GM21737 (cell line): ENCODE data around the gene OPN1SW.

Experiments used
- ATAC-seq: cut with Tn5 transposase; IDR thresholded peaks from one replicate; pipeline ENCODE4 v1.9.1; 2021; ENCODE audit warnings: mild to moderate bottlenecking, moderate library complexity; ENCODE audit not compliant: unreplicated experiment

Gene OPN1SW, protein sequence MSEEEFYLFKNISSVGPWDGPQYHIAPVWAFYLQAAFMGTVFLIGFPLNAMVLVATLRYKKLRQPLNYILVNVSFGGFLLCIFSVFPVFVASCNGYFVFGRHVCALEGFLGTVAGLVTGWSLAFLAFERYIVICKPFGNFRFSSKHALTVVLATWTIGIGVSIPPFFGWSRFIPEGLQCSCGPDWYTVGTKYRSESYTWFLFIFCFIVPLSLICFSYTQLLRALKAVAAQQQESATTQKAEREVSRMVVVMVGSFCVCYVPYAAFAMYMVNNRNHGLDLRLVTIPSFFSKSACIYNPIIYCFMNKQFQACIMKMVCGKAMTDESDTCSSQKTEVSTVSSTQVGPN

DNA sequence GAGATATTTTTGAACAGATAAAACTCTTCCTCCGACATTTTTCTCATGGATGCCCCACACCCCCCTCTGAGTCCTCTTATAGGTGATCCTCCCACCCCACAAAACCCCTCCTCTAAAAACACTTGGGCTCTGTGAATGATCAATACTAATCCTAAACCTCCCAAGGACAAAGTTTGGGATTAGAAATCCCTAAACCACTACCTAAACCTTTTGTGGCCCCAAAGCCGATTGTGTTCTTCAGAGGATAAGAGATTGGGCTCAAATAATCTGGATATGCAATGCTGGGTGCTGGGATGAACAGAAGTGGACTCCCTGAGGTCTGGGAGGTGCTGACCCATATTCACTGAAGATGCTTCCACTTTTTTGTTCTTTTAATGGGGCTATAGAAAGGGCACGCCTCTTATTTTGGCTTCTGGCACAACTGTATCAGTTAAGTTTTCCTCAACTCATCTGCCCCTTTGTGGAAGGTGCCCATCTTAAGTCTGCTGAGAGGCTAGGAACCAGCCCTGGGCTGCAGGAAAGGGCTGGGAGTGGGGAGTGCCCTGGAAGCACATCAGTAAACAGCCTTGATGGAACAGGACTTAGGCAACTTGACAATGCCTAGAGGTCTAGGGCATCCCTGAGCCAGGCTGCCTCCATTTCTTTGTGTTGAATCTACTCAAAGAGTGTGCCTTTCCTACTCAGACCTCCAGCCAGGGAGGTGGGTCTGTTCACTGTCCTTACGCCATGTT, at the start of gene OPN1SW:
TSS of gene OPN1SW (minus strand) at position 51 of the 731 bp plus-strand sequence. CDS start at position 38, 13 bp downstream.
- no peak for ATAC-seq

DNA sequence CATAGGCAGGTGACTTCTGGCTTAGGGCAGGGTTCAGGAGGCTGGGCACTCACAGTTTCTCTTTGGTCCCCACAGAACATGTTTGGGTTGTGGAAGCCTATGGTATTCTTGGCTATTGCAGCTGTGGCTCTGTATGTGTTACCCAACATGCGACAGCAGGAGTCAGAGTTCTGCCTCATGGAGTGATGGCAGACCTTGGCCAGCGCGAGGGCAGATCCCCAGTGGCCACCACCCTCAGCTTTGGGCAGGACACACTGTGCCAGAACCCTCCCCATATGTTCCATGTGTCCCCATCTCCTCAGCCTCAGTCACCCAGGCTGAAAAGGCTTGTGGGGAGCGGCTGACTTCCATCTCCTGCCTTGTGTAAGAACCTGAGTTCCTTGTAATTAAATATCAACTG, 46.1 kb upstream of the OPN1SW start:
- ATAC-seq, result no peak

DNA sequence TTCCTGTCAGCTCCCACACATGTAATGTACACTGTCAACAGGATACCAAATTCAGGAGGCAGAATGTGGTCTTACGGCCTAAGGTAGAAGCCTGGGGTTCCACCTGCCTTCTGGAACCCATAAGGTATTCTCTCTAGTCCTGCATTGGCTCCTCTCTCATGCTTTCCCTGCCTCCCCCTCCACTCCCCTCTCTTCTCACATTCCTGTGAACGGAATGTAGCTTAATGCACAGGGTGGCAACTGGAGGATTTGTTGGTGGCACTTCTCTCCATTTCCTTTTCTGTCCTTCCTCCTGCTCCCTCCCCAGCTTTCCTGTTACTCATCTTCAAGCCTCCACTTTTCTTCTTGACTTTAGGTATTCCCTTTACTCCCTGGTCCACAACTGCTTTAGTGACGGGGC, 43.1 kb upstream of the OPN1SW start:
- no peak for ATAC-seq

DNA sequence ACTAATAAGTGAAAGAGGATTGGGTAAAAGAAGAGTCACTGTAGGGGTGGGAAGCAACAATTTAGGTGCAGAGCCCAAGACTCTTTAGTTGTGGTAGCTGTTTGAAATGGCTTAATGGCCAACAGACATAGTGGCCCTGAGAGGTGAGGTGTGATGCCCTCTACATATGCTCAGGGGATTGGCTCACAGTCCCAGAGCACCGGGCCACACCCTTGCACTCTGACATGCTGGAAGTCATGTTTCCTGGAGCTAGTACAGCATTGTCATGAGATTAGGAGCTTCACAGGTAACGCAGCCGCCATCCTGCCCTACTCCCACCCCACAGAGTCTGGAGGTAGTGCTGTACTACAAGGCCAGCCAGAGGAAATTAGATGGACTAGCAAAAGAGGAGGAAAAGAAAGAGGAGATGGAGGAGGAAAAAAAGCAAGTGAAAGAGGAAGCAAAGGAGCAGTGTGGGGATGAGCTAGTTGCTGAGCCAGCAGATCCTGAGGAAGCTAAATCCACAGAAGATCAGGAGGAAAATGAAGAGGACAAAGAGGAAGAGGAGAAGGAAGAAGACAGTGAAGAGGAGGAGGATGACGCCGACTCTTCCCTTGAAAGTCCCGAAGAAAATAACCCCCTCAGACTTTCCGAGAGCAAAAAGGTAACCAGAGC, 39.8 kb upstream of the OPN1SW start:
- ATAC-seq, result no peak

DNA sequence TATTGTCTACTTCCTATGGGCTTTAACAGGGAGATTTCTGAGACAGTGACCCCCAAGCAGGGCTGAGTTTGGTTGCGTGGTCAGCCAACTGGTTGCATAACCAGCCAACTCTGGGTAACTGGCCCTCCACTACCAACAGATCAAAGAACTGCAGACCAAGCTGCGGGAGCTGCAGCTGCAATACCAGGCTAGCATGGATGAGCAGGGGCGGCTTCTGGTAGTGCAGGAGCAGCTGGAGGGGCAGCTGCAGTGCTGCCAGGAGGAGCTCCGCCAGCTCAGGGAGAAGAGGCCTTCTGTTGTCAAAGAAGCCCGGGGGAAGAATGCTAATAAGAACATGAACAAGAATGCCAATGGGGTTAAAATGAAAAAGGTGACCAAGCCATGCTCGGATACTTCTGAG, 38.9 kb upstream of the OPN1SW start:
- no peak for ATAC-seq

DNA sequence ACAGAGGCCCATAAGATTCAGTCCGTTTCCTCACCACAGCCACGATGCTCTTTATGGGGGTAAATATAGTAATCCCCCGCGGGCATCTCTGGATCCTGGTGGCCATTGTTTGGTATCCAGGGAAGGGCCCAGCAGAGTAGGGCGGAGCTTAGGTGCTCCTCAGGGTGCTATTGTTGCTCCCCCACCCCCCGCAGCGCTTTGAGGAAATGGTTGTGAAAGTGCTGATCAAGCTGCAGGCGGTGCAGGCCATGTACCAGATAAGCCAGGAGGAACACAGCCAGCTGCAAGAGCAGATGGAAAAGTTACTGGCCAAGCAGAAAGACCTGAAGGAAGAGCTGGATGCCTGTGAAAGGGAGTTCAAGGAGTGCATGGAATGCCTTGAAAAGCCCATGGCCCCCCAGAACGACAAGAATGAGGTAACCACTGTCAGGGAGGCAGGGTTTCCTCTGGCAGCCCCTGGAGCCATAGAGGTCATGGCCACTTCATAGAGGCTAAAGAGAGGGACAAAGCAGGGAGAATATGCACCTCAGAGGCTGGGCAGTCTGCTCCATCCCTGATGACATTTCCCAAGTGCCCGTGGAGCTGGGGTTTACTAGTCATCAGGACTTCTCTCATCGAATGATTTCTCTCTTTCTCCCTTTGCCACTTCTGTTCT, 37.0 kb upstream of the OPN1SW start:
- ATAC-seq, result no peak

GRCh38 chr7:128811631-128812430, 36.2 kb upstream of the OPN1SW start:
- ATAC-seq, result no peak

DNA sequence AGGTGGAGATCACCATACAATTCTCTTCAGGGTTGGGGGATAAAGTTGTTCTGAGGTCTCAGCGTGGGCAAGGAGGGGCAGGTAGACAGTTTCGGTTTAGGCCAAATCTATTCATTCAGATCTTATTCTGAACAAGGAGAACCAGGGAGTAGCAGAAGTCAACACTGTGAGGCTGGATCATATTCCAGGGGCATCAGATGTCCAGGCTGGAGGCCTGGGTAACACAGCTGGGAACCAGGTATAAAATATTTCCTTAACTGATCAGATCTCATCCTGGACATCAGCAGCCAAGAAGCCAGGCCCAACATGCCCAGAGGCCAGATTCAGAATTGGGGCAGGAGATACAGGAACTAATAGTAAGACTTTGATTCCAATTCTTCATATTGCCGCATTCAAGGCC, 35.4 kb upstream of the OPN1SW start:
- no peak for ATAC-seq

DNA sequence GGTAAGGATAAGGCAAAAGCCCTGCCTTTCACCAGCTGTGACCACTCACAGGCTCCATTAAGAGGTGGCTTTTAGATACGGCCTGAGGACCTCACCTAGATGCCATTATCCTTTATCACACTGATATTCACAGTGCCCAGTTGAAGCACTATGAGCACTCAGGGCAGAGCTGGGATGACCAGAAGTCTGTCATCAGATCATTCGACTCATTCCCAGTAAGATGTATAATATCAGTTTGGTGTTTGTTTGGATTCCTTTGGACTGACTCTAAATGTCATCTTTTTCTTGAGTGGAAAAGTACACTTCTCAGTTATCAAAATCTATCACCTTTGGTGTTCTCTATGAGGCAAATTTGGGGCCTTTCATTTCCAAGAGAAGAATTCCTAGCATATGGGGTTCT, 34.9 kb upstream of the OPN1SW start:
- no peak for ATAC-seq

GRCh38 chr7:128809363-128809762, 33.8 kb upstream of the OPN1SW start:
- ATAC-seq, result no peak

DNA sequence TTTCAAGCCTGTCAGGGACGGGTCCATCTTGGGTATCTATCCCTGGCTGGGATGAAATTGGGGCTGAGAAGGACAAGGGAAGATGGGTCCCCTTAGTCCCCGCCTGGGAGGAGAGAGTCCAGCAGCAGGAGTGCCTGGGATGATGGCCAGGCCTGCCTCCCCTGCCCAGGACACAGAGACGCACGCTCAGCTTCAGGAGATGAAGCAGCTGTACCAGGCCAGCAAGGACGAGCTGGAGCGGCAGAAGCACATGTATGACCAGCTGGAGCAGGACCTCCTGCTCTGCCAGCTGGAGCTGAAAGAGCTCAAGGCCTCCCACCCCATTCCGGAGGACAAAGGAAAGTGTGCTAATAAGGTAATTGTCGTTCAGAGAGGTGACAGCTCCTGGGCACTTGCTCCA, 31.6 kb upstream of the OPN1SW start:
- ATAC-seq, result no peak

GRCh38 chr7:128805225-128805624, 29.6 kb upstream of the OPN1SW start:
- no peak for ATAC-seq

DNA sequence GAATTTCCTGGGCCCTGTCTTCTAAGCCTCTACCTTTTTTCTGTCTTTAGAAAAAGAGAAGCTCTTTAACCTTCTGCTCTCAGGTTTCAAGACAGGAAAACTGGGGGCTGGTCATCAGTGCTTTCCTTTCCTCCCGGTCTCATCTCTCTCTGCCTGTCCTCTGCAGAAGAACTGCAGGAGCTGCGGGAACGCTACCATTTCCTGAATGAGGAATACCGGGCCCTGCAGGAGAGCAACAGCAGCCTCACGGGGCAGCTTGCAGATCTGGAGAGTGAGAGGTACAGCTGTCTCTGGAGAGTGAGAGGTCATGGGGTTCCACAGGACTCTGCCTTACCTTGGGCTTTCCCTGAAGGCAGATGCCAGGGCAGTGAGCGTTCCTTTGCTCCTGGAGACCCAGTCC, 28.9 kb upstream of the OPN1SW start:
- no peak for ATAC-seq

- no peak for ATAC-seq
Measured at GRCh38 chr7:128801667-128802418, 26.2 kb upstream of the OPN1SW start.

DNA sequence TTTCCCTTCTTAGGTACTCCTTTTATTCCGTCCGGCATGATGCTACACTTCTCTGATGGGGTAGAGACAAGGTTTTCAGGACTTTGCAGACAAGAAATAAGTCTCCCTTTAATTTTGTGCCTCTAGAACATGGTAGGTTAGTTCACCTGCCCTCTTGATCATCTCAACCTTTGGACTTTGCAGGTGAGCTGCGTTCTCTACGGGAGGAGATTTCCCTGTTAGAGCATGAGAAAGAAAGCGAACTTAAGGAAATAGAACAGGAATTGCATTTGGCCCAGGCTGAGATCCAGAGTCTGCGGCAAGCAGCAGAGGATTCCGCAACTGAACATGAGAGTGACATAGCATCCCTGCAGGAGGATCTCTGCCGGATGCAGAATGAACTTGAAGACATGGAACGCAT, 25.4 kb upstream of the OPN1SW start:
- ATAC-seq, result no peak

GRCh38 chr7:128800567-128800966, 25.0 kb upstream of the OPN1SW start:
- no peak for ATAC-seq

DNA sequence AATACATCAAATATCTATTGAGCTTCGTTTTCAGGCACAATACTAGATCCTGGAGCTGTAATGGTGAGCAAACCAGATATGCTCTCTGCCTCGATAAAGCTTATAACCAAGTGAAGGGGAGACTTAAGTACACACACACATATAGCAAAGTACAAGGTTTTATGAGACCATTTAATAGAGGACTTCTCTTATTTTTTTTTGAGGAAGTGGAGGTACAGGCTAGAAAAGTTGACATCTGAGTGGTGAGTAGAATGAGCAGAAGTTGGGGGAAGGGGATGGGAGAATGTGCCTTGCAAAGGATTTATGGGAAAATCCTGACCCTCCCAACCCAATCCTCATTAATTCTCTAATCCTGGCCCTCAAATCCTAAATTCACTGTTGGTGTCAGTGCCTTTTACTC, 23.9 kb upstream of the OPN1SW start:
- ATAC-seq, result no peak

DNA sequence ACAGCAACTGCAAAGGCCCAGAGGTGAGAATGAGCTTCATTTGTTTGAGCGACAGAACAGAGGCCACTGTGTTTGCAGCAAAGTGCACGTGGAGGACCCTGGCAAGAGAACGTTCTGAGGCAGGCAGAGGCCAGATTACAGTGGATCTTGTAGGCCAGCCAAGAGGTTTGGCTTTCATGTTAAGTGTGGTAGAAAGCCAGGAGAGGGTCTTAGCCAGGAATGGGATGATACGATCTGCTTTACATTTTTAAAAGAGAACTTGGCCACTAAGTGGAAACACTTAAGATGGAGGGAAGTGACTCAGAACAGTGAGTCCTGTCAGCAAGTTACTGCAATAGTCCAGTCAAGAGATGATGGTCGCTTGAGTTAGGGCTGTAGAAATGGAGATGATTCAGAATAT, 20.7 kb upstream of the OPN1SW start:
- no peak for ATAC-seq

- ATAC-seq, result no peak
Measured at GRCh38 chr7:128795129-128795528, 19.5 kb upstream of the OPN1SW start.

GRCh38 chr7:128794436-128794835, 18.8 kb upstream of the OPN1SW start:
- ATAC-seq, result no peak
